Large intestine (tissue), 3 donors: ENCODE results near the gene NOL4L. TPM values are rescaled to one million over a fixed set of nuclear protein-coding genes. Genes with fewer than 3 reads are reported as not detected.

Experiments used
- DNase-seq, 2 donors: peaks; one replicate each; pipeline versions ENCODE4 v3.0.0 to v3.0.0-alpha.2; 2013
- H3K27ac ChIP-seq: one replicate; pipeline ENCODE4 v1.5.1; 2013; ENCODE audit warnings: low read length
- H3K27me3 ChIP-seq: 2 replicates; pipeline ENCODE4 v1.6.1; 2013; ENCODE audit warnings: low read length; ENCODE audit not compliant: control insufficient read depth, insufficient read depth
- H3K36me3 ChIP-seq: 2 replicates; pipeline ENCODE4 v1.6.1; 2013; ENCODE audit warnings: low read length; ENCODE audit not compliant: control insufficient read depth, insufficient read depth
- H3K4me1 ChIP-seq: one replicate; pipeline ENCODE4 v1.6.1; 2013; ENCODE audit warnings: low read length; ENCODE audit not compliant: control insufficient read depth, insufficient read depth
- H3K4me3 ChIP-seq: one replicate; pipeline ENCODE4 v1.5.1; 2013; ENCODE audit warnings: low read length
- H3K9me3 ChIP-seq: one replicate; pipeline ENCODE4 v1.6.1; 2013; ENCODE audit warnings: mild to moderate bottlenecking, low read depth, low read length, moderate library complexity; ENCODE audit not compliant: control insufficient read depth
- WGBS: methylation state at CpG from one replicate; pipeline ENCODE4 v1.1.5; 2013; ENCODE audit warnings: low lambda C conversion rate; ENCODE audit not compliant: insufficient coverage; 5-methylcytosine and 5-hydroxymethylcytosine counted together
- polyA plus RNA-seq: library from polyadenylated mRNA; unstranded; fragments of 120-200 nt; gene quantifications from one replicate; pipeline ENCODE4 v1.2.1, GENCODE V29; 2013

NOL4L gene
- polyA plus RNA-seq, 1 donor: 81.7 TPM

DNA sequence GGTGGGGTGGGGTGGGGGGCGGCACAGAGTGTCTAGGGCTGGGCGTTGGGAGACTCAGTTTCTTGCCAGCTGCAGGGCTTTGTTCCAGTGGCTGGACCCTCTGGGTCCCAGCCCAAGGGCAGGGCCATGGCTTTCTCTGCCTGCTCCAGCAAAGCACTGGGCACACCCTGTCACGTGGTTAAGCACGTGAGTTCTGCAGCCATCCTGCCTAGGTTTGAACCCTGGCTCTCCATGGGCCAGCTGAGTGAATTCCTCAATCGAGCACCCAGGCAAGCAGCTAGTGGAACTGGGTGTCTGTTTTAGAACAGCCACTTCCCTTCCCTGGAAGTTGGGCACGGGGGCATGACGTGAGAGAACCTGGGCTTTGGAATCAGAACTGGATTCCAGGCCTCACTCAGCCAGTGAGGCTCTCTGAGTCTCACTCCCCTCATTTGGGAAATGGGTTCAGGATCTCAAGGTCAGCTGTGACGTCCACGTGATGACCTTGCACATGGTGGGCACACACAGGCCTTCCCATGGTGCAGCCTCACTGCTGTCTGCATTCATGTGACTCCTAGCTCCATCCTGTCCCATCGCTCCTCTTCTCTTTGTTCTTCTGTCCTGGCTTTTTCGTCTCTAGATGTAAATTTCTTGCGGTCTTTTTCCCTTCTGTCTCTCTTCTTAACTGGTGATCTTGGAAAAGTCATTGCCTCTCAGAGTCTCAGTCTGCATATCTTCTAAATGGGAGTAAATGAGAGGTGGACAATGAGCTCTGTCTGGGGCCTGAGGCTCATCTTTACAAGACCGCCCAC is 45.9 kb downstream of the NOL4L start:
- DNase-seq: peak in 1 of 2 donors; percentile 51

DNA sequence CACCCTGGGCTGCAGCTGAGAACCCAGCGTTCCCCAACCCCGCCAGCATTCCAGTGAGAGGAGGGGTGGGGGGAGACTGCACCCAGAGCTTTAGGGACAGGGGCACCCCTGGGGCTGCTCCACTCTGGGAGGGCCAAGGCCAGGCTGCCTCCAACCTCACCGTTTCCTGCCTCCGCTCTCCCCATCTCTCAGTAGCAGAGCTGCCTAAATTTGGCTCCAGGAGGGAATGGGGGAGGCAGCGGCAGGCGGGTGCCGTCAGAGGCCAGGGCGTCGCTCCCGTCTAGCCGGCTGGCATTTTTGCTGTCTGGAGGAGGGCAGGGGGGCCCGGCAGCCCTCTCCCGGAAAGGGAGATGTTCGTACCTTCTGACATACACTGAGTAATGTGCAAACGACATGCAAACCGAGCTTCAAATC is 46.6 kb downstream of the NOL4L start:
- Histone ChIP-seq H3K27ac (peak overlapping the region; percentile 13), H3K27me3 (no peaks in the 10 kb centered on the region), H3K36me3 (no peaks in the 10 kb centered on the region), H3K9me3 (no peaks in the 10 kb centered on the region), H3K4me1 (peaks cover 59% of the 10 kb centered on the region), H3K4me3 (no peak overlapping the region)
- WGBS: no CpG with 5 or more reads among the region's 16 CpGs
- DNase-seq: no peak

More for the DNA sequence above, 45.9 kb downstream of the NOL4L start:
- Histone ChIP-seq H3K27ac (peak overlapping the region; percentile 84), H3K4me3 (no peak overlapping the region), H3K4me1 (peaks cover 59% of the 10 kb centered on the region), H3K36me3 (no peaks in the 10 kb centered on the region), H3K27me3 (no peaks in the 10 kb centered on the region), H3K9me3 (no peaks in the 10 kb centered on the region)
- 100% methylated on average over 2 of the region's 13 CpGs for WGBS

DNA sequence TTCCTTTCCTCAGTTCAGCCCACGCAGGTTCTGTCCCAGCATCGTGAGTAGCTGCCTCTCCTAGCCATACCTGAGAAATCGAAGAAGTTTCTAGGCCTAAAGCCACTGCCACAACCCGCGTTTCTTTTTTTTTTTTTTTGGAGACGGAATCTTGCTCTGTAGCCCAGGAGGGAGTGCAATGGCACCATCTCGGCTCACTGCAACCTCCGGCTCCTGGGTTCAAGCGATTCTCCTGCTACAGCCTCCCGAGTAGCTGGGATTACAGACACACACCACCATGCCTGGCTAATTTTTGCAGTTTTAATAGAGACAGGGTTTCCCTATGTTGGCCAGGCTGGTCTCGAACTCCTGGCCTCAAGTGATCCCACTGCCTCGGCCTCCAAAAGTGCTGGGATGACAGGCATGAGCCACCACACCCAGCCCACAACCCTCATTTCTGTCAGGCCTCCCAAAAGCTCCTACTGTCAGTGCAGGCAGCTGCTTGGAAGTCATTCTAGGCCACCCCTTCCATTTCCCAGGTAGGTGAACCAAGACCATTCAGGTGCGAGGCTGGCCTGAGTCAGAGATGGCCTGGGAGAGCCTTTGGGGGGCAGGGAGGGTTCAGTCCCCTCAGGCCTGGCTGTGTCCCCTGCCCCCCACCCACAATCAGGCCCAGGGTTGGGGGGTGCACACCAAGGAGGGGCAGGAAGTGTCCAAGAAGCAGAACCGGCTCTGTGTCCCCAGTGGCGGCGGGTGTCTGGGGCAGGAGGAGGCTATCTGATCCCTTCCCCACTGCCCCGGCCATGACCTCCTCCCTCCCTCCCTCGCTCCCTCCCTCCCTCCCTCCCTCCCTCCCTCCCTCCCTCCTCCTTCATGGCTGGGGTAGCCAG is 47.2 kb downstream of the NOL4L start:
- H3K36me3 ChIP-seq: no peaks in the 10 kb centered on the region
- 87% methylated on average over 3 of the region's 18 CpGs for WGBS
- peak overlapping the region; percentile 69 for H3K27ac ChIP-seq
- H3K4me3 ChIP-seq: no peak overlapping the region
- no peaks in the 10 kb centered on the region for H3K9me3 ChIP-seq
- no peaks in the 10 kb centered on the region for H3K27me3 ChIP-seq
- peak in 1 of 2 donors; percentile 41 for DNase-seq
- peaks cover 59% of the 10 kb centered on the region for H3K4me1 ChIP-seq

DNA sequence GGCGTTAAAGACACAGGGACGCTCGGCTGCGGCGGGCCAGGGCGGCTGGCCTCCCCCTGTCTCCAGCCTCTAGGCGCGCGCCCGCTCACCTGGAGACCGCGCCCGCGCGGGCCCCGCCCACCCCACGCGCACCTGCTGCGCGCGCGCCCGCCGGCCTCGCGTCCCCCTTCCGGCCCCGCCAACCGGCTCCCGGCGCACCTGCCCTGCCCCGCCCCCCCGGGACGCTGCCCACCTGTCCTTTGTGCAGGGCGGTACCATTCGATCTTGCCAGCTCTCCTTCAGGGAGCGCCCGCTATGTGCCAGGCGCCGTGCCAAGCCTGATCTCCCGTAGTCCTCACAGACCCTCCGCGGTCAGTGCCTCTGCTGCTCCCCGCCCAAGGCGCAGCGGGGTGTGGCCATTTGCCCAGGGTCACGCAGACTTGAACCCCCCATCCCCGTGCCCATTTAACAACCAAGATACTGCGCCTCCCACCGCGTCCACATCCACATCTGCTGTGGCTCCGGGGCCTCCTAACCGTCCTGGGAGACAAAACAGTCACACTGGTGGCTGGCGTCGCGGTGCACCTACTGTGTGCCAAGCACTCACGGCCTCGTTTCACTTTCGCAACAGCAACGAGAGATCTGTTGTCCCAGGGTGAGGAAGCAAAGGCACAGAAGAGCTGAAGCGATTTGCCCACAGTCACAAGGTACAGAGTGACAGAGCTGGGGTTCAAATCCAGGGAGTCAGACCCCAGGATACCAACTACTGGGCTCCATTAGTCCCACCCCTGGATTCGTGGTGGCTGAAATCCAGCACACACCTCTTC is 48.1 kb downstream of the NOL4L start:
- WGBS: no CpG with 5 or more reads among the region's 62 CpGs
- H3K36me3 ChIP-seq: no peaks in the 10 kb centered on the region
- DNase-seq: peak; percentile 60 to 84
- peak overlapping the region; percentile 53 for H3K4me3 ChIP-seq
- no peaks in the 10 kb centered on the region for H3K27me3 ChIP-seq
- peak overlapping the region; percentile 69 for H3K27ac ChIP-seq
- no peaks in the 10 kb centered on the region for H3K9me3 ChIP-seq
- H3K4me1 ChIP-seq: peaks cover 58% of the 10 kb centered on the region

DNA sequence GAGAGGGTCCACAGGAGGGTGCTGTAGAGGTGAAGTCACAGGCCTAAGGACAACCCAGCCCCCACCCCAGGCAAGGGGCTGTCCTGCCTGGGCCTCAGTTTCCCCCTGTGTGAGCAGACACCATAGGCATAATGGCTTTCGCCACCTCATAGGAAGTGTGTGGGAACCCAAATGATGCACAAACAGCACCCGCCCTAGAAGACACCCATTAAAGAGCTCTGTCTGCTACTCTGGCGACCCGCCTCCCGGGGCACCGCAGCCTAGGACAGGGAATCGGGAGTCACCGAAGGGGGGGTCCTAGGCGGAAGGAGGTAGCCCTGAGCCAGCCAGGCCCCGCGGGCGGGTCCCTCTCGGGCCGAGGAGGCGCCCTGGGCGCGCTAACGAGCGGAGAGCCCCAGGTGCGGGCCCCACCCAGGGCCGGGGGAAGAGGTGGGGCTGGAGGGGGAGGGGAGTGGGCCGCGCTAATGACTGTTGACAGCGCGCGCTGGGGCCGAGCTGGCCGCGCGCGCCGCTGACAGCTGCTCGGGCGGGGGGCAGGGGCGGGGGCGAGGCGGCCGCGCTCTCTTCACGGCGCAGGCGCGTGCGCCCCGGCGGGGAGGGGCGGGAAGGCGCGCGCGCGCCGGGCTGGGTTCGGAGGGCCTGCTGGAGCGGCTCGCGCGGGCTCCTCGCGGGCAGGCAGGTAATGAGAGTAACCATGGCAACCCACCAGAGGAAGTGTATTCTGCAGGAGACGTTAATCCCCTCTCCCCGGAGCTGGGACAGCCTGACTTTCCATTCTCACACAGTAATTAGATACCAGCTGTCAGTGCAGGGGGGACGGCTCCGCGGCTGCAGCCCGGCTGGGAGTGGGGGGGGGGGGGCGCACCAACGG is 48.9 kb downstream of the NOL4L start:
- Histone ChIP-seq H3K27me3 (no peaks in the 10 kb centered on the region), H3K36me3 (no peaks in the 10 kb centered on the region), H3K9me3 (no peaks in the 10 kb centered on the region), H3K4me3 (peak overlapping the region; percentile 46), H3K27ac (peak overlapping the region; percentile 72), H3K4me1 (peaks cover 53% of the 10 kb centered on the region)
- peak; percentile 61 to 81 for DNase-seq
- WGBS: no CpG with 5 or more reads among the region's 68 CpGs

DNA sequence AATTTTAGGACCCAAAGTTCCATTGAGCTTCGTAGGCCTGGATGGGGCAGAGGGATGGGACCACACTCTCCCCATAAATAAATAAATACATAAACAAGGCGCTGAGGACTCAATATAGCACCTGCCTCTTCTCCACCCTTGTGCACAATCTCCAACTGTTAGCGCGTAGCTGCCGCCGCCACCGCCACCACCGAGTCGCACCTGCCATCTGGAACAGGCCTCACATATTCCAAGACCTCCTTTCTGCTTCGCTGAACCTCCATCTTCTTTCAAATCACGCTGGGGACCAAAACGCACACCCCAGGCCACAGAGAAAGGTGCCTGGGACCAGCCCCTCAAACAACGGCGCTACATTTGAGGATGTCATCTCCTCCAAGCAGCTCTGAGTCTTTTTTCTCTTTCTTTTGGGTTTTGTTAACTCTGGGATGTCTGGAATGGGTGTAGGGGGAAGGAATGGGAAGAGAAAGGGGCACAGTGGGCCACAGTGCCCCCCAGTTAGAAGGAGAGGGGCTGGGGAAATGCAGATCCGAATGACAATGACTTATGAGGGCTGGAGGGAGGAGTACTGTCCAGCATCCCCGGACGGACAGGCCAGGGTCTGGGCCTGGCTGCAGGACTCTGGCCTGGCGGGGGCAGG is 49.7 kb downstream of the NOL4L start:
- Histone ChIP-seq H3K4me1 (peaks cover 45% of the 10 kb centered on the region), H3K9me3 (no peaks in the 10 kb centered on the region), H3K4me3 (peak overlapping the region; percentile 46), H3K27me3 (no peaks in the 10 kb centered on the region), H3K36me3 (no peaks in the 10 kb centered on the region), H3K27ac (peak overlapping the region; percentile 72)
- no CpG with 5 or more reads among the region's 18 CpGs for WGBS
- DNase-seq: no peak

DNA sequence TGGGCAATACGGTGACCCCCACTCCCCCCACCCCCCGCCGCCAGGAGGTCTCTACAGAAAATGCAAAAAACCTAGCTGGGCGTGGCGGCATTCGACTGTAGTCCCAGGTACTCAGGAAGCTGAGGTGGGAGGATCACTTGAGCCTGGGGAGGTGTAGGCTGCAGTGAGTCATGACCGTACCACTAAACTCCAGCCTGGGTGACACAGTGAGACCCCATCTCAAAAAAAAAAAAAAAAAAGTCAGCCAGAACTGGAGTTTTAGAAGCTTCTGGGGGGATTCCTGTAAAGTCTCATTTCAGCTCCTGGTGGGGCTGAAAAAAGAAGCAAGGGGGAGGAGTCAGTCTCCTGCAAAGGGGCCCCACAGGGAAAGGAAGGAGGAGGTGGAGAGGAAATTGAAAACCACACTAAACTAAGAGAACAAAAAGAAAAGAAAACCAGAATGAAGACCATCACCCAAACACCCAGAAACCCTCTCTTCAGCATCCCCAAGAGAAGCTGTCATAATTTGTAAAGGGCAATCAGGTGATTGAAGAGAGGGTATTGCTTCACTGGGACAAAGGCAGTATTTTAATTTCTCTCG is 50.4 kb downstream of the NOL4L start:
- Histone ChIP-seq H3K36me3 (no peaks in the 10 kb centered on the region), H3K27ac (no peak overlapping the region), H3K27me3 (no peaks in the 10 kb centered on the region), H3K9me3 (no peaks in the 10 kb centered on the region), H3K4me1 (peaks cover 39% of the 10 kb centered on the region), H3K4me3 (no peak overlapping the region)
- no CpG with 5 or more reads among the region's 8 CpGs for WGBS
- no peak for DNase-seq

DNA sequence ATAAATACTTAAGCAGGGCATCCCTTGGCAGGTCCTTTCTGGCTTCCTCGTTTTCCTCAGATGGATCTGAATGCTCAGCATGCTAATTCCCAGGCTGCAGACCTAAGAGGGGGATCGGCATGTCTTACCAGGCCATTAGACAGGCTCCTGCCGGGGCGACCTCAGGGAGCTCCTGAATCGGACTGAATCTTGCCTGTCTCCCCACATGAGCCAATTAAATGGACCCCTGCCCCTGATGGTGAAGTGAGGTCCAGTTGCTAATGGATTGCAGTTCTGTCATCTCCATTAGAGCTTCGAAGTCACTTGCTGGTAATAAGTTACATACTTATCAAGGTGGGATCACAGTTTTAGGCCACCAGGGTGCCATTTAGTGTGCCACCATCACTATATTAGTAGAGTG is 51.4 kb downstream of the NOL4L start:
- H3K27me3 ChIP-seq: no peaks in the 10 kb centered on the region
- no peak overlapping the region for H3K27ac ChIP-seq
- no peak for DNase-seq
- H3K36me3 ChIP-seq: no peaks in the 10 kb centered on the region
- no peak overlapping the region for H3K4me3 ChIP-seq
- H3K9me3 ChIP-seq: no peaks in the 10 kb centered on the region
- H3K4me1 ChIP-seq: peaks cover 32% of the 10 kb centered on the region
- no CpG with 5 or more reads among the region's 6 CpGs for WGBS

DNA sequence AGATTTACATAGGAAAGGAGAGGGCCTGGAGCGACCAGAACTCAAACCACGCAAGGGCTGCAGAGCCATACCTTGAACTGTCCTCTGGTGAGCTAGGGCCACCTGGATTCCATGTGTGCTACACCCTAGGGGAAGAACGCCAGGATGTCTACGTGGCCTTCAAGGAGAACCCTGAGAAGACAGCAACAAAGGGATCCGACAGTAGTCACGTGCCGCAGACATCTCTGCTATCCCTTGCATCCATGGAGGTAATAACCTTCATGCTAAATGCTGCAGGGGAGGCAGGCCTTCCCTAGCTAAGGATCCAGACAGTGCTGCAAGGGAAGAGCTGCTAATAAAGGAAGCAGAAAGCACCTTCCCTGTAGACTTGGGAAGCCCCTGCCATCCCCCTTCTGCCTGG is 52.9 kb downstream of the NOL4L start:
- H3K4me1 ChIP-seq: peaks cover 28% of the 10 kb centered on the region
- H3K4me3 ChIP-seq: no peak overlapping the region
- H3K27me3 ChIP-seq: no peaks in the 10 kb centered on the region
- DNase-seq: no peak
- WGBS: no CpG with 5 or more reads among the region's 7 CpGs
- H3K9me3 ChIP-seq: no peaks in the 10 kb centered on the region
- no peaks in the 10 kb centered on the region for H3K36me3 ChIP-seq
- no peak overlapping the region for H3K27ac ChIP-seq
